Chondrocyte (in vitro differentiated cells): ENCODE data around the gene ACKR4. TPM values are rescaled to one million over a fixed set of nuclear protein-coding genes. Genes with fewer than 3 reads are reported as not detected.

Source experiments
- DNase-seq: peaks from one replicate; pipeline ENCODE4 v3.0.0; 2021; ENCODE audit warnings: mixed read lengths, low spot score
- H3K27ac Mint-ChIP-seq: one replicate; pipeline ENCODE4 v1.8.0; 2021; ENCODE audit warnings: mild to moderate bottlenecking, moderate library complexity, mixed read lengths; ENCODE audit not compliant: unreplicated experiment
- H3K27me3 Mint-ChIP-seq: 2 replicates; pipeline ENCODE4 v1.8.0; 2021; ENCODE audit warnings: low read depth, mixed read lengths
- H3K36me3 Mint-ChIP-seq: 2 replicates; pipeline ENCODE4 v1.8.0; 2021; ENCODE audit warnings: low read depth, mixed read lengths
- H3K4me1 Mint-ChIP-seq: 2 replicates; pipeline ENCODE4 v1.8.0; 2021; ENCODE audit warnings: low read depth, mild to moderate bottlenecking, mixed read lengths
- H3K4me3 Mint-ChIP-seq: one replicate; pipeline ENCODE4 v1.8.0; 2021; ENCODE audit warnings: mild to moderate bottlenecking, moderate library complexity, mixed read lengths; ENCODE audit not compliant: unreplicated experiment
- H3K9me3 Mint-ChIP-seq: 2 replicates; pipeline ENCODE4 v1.8.0; 2021; ENCODE audit warnings: low read depth, mixed read lengths
- total RNA-seq: library from RNA; stranded (reverse); gene quantifications from 3 replicates; pipeline ENCODE4 v1.2.1, GENCODE V29; 2021
- TF ChIP-seq, protein P1 (sequence below): fragments of 200-600 bp; sonication (generic); IDR thresholded peaks from 2 replicates; pipeline ENCODE4 v1.5.0; 2021; ENCODE audit warnings: antibody characterized with exemption, mild to moderate bottlenecking, moderate library complexity

Gene ACKR4
- total RNA-seq, 1 donor from 2014 or later: not detected

DNA sequence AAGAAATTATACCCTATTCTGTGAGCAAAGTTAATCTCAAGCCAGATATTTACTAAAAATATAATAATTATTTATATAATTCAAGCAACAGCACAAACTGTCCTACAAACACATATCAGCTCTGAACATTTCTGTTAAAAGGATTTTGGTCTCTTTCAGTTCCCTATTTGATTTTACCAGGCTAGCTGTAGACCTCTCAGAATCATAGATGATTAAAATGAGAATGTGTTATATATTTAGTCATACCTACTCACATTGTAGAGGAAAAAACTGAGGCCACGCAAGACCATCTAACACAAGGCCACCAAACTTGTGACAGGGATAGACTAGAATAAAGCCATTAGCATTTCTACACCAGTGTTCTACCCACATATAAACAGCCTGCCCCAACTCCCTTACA lies 28.5 kb downstream of the ACKR4 start:
- no peak overlapping the region for H3K4me3 Mint-ChIP-seq
- H3K27me3 Mint-ChIP-seq: no peaks in the 10 kb centered on the region
- peak overlapping the region; percentile 33 for H3K27ac Mint-ChIP-seq
- peaks cover 8% of the 10 kb centered on the region for H3K9me3 Mint-ChIP-seq
- peaks cover 13% of the 10 kb centered on the region for H3K36me3 Mint-ChIP-seq
- no peak for DNase-seq
- TF ChIP-seq, protein P1, sequence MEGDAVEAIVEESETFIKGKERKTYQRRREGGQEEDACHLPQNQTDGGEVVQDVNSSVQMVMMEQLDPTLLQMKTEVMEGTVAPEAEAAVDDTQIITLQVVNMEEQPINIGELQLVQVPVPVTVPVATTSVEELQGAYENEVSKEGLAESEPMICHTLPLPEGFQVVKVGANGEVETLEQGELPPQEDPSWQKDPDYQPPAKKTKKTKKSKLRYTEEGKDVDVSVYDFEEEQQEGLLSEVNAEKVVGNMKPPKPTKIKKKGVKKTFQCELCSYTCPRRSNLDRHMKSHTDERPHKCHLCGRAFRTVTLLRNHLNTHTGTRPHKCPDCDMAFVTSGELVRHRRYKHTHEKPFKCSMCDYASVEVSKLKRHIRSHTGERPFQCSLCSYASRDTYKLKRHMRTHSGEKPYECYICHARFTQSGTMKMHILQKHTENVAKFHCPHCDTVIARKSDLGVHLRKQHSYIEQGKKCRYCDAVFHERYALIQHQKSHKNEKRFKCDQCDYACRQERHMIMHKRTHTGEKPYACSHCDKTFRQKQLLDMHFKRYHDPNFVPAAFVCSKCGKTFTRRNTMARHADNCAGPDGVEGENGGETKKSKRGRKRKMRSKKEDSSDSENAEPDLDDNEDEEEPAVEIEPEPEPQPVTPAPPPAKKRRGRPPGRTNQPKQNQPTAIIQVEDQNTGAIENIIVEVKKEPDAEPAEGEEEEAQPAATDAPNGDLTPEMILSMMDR: no peak
- H3K4me1 Mint-ChIP-seq: peaks cover 24% of the 10 kb centered on the region

DNA sequence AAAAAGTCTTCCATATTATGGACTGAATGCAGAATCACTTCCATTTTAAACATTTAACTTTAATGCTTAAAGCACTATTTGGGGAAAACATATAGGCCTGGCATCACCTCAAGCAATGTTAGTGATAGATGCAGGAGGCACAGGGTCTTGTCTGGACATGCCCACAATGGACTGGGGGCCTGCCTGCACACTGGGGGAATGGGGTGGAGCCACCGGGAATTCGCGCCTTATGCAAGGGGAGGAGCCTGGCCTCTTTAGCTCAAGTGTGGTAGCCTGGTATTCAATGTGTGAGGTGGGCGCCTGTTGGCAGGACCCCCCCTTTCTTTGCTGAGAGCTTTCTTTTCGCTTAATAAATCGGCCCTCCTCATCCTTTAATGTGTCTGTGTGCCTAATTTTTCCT lies 29.9 kb downstream of the ACKR4 start:
- no peak for DNase-seq
- H3K27ac Mint-ChIP-seq: no peak overlapping the region
- TF ChIP-seq, protein P1: no peak
- H3K27me3 Mint-ChIP-seq: no peaks in the 10 kb centered on the region
- no peak overlapping the region for H3K4me3 Mint-ChIP-seq
- peaks cover 24% of the 10 kb centered on the region for H3K4me1 Mint-ChIP-seq
- no peaks in the 10 kb centered on the region for H3K9me3 Mint-ChIP-seq
- peaks cover 6% of the 10 kb centered on the region for H3K36me3 Mint-ChIP-seq

DNA sequence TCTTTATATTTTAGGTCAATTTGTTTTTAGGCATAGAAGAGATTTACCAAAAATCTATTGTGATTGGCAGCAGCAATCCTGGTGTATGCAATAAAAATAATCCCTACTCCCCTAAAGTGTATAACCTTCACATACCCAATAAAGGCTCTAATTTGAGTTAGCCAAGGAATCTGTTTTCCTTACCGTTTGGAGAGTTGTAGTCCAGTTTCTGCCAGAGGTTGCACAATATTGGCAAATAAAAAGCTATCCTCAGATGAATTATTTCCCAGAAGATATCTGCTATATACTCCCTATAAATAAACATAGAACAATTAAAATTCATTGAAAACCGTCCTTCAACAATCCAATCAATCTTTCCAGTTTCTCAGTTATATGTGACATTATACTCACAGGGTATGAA lies 31.1 kb downstream of the ACKR4 start:
- Mint-ChIP-seq H3K4me3 (no peak overlapping the region), H3K27me3 (no peaks in the 10 kb centered on the region), H3K4me1 (peaks cover 20% of the 10 kb centered on the region), H3K27ac (no peak overlapping the region), H3K9me3 (no peaks in the 10 kb centered on the region), H3K36me3 (peaks cover 5% of the 10 kb centered on the region)
- TF ChIP-seq, protein P1: no peak
- no peak for DNase-seq

DNA sequence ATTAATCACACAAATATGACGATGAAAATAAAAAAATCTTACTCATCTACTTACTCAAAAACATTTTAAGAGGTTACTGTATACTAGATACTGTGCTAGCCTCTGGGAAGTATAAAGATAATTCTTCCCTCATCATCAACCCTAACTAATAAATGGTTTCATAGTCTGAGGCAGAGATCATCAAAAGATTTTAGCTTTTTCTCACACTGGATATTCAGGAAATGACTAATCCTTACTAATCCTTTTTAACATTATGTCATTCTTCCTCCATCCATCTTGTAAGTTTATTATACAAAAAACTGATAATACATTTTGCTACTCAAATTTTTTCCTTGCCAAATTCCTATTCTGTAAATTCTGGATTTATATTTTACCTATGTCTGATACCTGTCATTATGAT lies 32.9 kb downstream of the ACKR4 start:
- H3K27ac Mint-ChIP-seq: peak overlapping the region; percentile 70
- H3K4me3 Mint-ChIP-seq: no peak overlapping the region
- no peaks in the 10 kb centered on the region for H3K9me3 Mint-ChIP-seq
- H3K27me3 Mint-ChIP-seq: no peaks in the 10 kb centered on the region
- DNase-seq: no peak
- peaks cover 19% of the 10 kb centered on the region for H3K4me1 Mint-ChIP-seq
- TF ChIP-seq, protein P1: no peak
- peaks cover 5% of the 10 kb centered on the region for H3K36me3 Mint-ChIP-seq

GRCh38 chr3:132630612-132631011 lies 33.5 kb downstream of the ACKR4 start:
- H3K27me3 Mint-ChIP-seq: no peaks in the 10 kb centered on the region
- TF ChIP-seq, protein P1: no peak

More at GRCh38 chr3:132630612-132631011, 33.5 kb downstream of the ACKR4 start:
- no peak for DNase-seq
- H3K4me3 Mint-ChIP-seq: no peak overlapping the region
- peaks cover 16% of the 10 kb centered on the region for H3K4me1 Mint-ChIP-seq
- H3K9me3 Mint-ChIP-seq: no peaks in the 10 kb centered on the region
- no peak overlapping the region for H3K27ac Mint-ChIP-seq
- H3K36me3 Mint-ChIP-seq: peaks cover 5% of the 10 kb centered on the region
